ENCODE measurements around the gene DRAP1. TPM values are rescaled to one million over a fixed set of nuclear protein-coding genes. Genes with fewer than 3 reads are reported as not detected.

Gene DRAP1
- total RNA-seq, 3 donors from 2014 or later: 39.9 to 74.8 (median 61.6) TPM

DNA sequence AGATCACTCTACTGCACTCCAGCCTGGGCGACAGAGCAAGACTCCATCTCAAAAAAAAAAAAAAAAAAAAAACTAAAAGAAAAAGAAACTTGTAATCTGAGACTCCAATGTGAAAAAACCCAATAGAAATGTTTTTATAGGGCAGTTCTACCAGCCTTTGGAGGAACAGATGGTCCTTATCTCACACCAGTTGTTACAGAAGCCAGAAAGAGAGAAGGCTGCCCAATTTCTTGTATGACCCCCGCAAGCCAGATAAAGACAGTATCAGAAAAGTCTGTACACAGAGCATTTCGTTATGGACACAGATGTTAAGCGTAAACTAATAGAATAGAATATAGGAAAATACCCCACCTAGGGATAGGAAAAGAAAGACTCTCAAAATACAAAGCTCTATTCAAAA lies 14.8 kb downstream of the DRAP1 start:
- Histone ChIP-seq H3K4me3 (no peak overlapping the region), H3K36me3 (ENCODE audit: low read depth) (no peaks in the 10 kb centered on the region), H3K9me3 (no peaks in the 10 kb centered on the region), H3K4me1 (ENCODE audit: low read depth) (no peaks in the 10 kb centered on the region)
- DNase-seq (no peak), ATAC-seq (no peak)
- TF ChIP-seq, protein P1, sequence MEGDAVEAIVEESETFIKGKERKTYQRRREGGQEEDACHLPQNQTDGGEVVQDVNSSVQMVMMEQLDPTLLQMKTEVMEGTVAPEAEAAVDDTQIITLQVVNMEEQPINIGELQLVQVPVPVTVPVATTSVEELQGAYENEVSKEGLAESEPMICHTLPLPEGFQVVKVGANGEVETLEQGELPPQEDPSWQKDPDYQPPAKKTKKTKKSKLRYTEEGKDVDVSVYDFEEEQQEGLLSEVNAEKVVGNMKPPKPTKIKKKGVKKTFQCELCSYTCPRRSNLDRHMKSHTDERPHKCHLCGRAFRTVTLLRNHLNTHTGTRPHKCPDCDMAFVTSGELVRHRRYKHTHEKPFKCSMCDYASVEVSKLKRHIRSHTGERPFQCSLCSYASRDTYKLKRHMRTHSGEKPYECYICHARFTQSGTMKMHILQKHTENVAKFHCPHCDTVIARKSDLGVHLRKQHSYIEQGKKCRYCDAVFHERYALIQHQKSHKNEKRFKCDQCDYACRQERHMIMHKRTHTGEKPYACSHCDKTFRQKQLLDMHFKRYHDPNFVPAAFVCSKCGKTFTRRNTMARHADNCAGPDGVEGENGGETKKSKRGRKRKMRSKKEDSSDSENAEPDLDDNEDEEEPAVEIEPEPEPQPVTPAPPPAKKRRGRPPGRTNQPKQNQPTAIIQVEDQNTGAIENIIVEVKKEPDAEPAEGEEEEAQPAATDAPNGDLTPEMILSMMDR (IDR thresholded peaks at IDR 0.05): no peak
- intact Hi-C loops (cut with DNase I, micrococcal nuclease): no loop called here

DNA sequence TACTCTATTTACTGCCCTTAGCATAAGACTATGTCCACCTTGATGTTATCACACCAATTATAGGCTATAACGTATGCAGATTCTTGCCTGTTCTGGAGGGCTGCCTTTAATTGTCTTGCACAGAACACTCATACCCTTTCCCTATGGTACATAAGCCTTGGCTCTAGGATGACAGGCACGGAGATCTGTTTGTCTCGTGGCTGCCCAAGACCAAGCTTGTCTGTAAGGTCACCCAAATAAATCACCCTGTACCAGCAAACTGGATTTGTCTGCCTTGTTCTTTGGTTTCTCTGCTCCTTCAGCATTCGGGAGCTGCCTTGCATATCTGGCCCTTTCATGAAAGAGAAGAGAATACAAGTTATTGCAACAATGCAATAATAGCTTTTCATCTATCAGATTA lies 18.5 kb downstream of the DRAP1 start:
- DNase-seq: no peak
- intact Hi-C loops (cut with DNase I, micrococcal nuclease): no loop called here
- ATAC-seq: no peak
- no peaks in the 10 kb centered on the region for H3K4me1 ChIP-seq (ENCODE audit: low read depth)
- H3K4me3 ChIP-seq: no peak overlapping the region
- H3K9me3 ChIP-seq: no peaks in the 10 kb centered on the region
- no peaks in the 10 kb centered on the region for H3K36me3 ChIP-seq (ENCODE audit: low read depth)
- TF ChIP-seq, protein P1 (IDR thresholded peaks at IDR 0.05): no peak

DNA sequence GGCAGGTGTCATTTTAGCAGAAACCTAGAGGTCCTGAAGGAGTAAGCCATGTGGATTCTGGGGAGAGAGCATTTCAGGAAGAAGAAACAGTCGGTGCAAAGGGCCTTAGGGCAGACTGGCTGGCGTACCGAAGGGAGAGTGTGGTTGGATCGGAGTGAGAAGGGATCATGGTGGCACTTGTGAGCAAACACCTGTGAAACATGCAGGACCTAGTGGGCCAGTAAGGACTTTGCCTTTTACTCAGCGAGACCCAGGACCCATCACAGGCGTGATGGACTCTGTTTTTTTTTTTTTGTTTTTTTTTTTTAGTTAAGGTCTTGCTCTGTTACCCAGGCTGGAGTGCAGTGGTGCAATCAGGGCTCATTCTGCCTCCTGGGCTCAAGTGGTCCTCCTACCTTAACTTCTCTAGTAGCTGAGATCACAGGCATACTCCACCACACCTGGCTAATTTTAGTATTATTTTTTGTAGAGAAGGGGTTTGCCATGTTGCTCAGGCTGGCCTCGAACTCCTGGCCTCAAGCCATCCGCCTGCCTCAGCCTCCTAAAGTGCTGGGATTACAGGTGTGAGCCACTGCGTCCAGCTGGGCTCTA lies 22.6 kb downstream of the DRAP1 start:
- TF ChIP-seq, protein P1 (IDR thresholded peaks at IDR 0.05): no peak

DNA sequence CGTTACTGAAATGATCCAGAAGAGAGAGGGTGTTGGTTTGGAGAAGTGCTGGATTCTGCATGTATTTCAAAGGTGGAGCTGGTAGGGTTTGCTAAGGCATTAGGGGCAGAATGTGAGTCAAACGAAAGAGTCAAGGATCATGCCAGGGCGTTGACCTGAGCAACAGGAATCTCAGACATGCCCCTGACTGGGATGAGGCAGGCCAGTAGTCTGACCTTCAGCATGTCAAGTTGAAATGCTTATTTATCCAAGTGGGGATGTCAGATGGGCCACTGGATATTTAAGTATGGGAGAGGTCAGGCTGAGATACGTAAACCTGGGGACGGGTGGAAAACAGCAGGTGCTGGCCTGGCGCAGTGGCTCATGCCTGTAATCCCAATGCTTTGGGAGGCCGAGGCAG lies 23.3 kb downstream of the DRAP1 start:
- Histone ChIP-seq H3K4me3 (no peak overlapping the region), H3K36me3 (ENCODE audit: low read depth) (no peaks in the 10 kb centered on the region), H3K9me3 (no peaks in the 10 kb centered on the region), H3K4me1 (ENCODE audit: low read depth) (no peaks in the 10 kb centered on the region)
- ATAC-seq (no peak), DNase-seq (no peak)
- TF ChIP-seq, protein P1 (IDR thresholded peaks at IDR 0.05): no peak
- intact Hi-C loops (cut with DNase I, micrococcal nuclease): no loop called here

More for the DNA sequence above, 22.6 kb downstream of the DRAP1 start:
- DNase-seq (no peak), ATAC-seq (no peak)
- no peaks in the 10 kb centered on the region for H3K9me3 ChIP-seq
- no peaks in the 10 kb centered on the region for H3K4me1 ChIP-seq (ENCODE audit: low read depth)
- no peaks in the 10 kb centered on the region for H3K36me3 ChIP-seq (ENCODE audit: low read depth)
- no peak overlapping the region for H3K4me3 ChIP-seq
- intact Hi-C loops (cut with DNase I, micrococcal nuclease): no loop called here

DNA sequence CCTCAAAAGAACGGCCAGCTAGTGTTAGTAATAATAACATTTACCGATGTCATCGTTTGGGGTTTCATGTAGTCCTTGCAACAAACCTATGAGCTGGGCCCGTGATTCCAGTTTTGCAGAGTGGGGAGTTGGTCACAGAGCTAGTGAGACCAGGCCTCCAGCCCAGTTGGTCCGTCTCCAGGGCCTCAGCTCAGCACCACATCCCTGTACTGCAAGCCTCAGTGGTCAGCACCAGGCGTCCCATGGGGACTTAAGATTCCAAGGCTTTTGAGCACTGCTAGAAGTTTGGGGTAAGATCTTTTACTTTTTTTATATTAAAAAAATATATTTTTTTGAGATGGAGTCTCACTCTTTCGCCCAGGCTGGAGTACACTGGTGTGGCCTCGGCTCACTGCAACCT lies 25.0 kb downstream of the DRAP1 start:
- no peak for DNase-seq
- Histone ChIP-seq H3K4me3 (no peak overlapping the region), H3K4me1 (ENCODE audit: low read depth) (no peaks in the 10 kb centered on the region), H3K9me3 (no peaks in the 10 kb centered on the region), H3K36me3 (ENCODE audit: low read depth) (no peaks in the 10 kb centered on the region)
- intact Hi-C loops (cut with DNase I, micrococcal nuclease): no loop called here
- TF ChIP-seq, protein P1 (IDR thresholded peaks at IDR 0.05): no peak
- no peak for ATAC-seq

DNA sequence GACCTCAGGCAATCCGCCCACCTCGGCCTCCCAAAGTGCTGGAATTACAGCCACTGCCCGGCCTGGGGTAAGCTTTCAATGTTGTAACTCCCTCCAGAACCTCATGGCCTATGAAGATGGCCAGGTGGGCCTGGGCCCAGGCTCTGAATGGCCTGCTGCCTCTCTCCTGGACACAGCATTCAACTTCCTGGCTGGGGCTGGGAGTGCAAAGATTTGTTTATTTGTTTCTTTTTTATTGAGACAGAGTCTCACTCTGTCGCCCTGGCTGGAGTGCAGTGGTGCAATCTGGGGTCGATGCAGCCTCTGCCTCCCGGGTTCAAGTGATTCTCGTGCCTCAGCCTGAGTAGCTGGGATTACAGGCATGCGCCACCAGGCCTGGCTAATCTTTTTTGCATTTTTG lies 25.5 kb downstream of the DRAP1 start:
- ATAC-seq: no peak
- no peaks in the 10 kb centered on the region for H3K9me3 ChIP-seq
- H3K4me3 ChIP-seq: no peak overlapping the region
- no peaks in the 10 kb centered on the region for H3K4me1 ChIP-seq (ENCODE audit: low read depth)
- intact Hi-C loops (cut with DNase I, micrococcal nuclease): no loop called here
- no peak for DNase-seq
- H3K36me3 ChIP-seq (ENCODE audit: low read depth): no peaks in the 10 kb centered on the region
- TF ChIP-seq, protein P1 (IDR thresholded peaks at IDR 0.05): no peak
